Esophagus squamous epithelium (tissue), 5 donors: ENCODE results near the gene NEDD4L. TPM values are rescaled to one million over a fixed set of nuclear protein-coding genes. Genes with fewer than 3 reads are reported as not detected.
"Not testable (repeated sequence)": the region's sequence is repeated elsewhere in the genome, so short reads cannot be mapped to it uniquely, and the experiment has no call there.

ENCODE experiments used
- DNase-seq: peaks from one replicate; lab custom pipeline; 2025; lab: John Stamatoyannopoulos, UW
- H3K27ac ChIP-seq, 4 donors: fragments of 200-600 bp; sonication (generic); one replicate each; pipeline ENCODE4 v1.5.1; 2016 to 2019; ENCODE audit warnings: mild to moderate bottlenecking in 1 of 4
- H3K27me3 ChIP-seq, 4 donors: fragments of 200-600 bp; sonication (generic); 1 replicate in 3 of 4; 2 replicates in 1 of 4; pipeline versions ENCODE4 v1.5.1 to v1.6.0; 2017 to 2021; ENCODE audit warnings: antibody characterized with exemption in 1 of 4
- H3K36me3 ChIP-seq, 3 donors: fragments of 200-600 bp; sonication (generic); one replicate each; pipeline ENCODE4 v1.5.1; 2016 to 2019
- H3K4me1 ChIP-seq, 3 donors: fragments of 200-600 bp; sonication (generic); one replicate each; pipeline ENCODE4 v1.5.1; 2017 to 2019
- H3K4me3 ChIP-seq, 4 donors: fragments of 200-600 bp; sonication (generic); 1 replicate in 3 of 4; 2 replicates in 1 of 4; pipeline ENCODE4 v1.5.1; 2016 to 2019; ENCODE audit warnings: mild to moderate bottlenecking in 2 of 4, moderate library complexity in 1 of 4
- H3K9me3 ChIP-seq, 3 donors: fragments of 200-600 bp; sonication (generic); one replicate each; pipeline ENCODE4 v1.5.1; 2016 to 2019
- CTCF ChIP-seq, 6 experiments: fragments of 450-650 bp in 4 of 6; fragments of 200-600 bp in 2 of 6; sonication (generic) in 2 of 6; IDR thresholded peaks; one replicate each; pipeline ENCODE4 v1.5.1; 2016 to 2019; ENCODE audit warnings: antibody characterized with exemption in 6 of 6, mild to moderate bottlenecking in 4 of 6, moderate library complexity in 4 of 6
- POLR2A ChIP-seq, 4 donors: fragments of 450-650 bp; IDR thresholded peaks; one replicate each; pipeline ENCODE4 v1.6.1; 2017; ENCODE audit warnings: antibody characterized with exemption in 4 of 4, mild to moderate bottlenecking in 4 of 4, moderate library complexity in 3 of 4
- WGBS, 2 donors: methylation state at CpG; one replicate each; pipeline ENCODE4 v1.1.5; 2018; 5-methylcytosine and 5-hydroxymethylcytosine counted together
- intact Hi-C: fragments of 100-400 bp; cut with DNase I; formaldehyde crosslinking; loops from one replicate; pipeline ENCODE4 v1.15.0; 2022
- total RNA-seq, 4 donors: library from RNA; depleted of rRNA; stranded (reverse); fragments of >200 nt; gene quantifications; one replicate each; pipeline ENCODE4 v1.1.0, GENCODE V29; 2016
- donor health status: DM: yes; HTN: yes; CAD: no.

NEDD4L gene
- total RNA-seq, 4 donors from 2014 or later = 17.0 to 27.6 (median 21.9) TPM

- no peak overlapping the region for H3K27ac ChIP-seq
- TF ChIP-seq CTCF (IDR thresholded peaks at IDR 0.05) (no peak), POLR2A (IDR thresholded peaks at IDR 0.05) (no peak)
These were observed 235.6 kb downstream of the NEDD4L start for GRCh38 chr18:58279504-58280175.

GRCh38 chr18:58280191-58280590, 236.2 kb downstream of the NEDD4L start:
- H3K4me1 ChIP-seq = peaks cover 0 to 40% (median 0%) of the 10 kb centered on the region in 3 donors
- no peaks in the 10 kb centered on the region for H3K9me3 ChIP-seq
- H3K36me3 ChIP-seq = no peaks in the 10 kb centered on the region
- TF ChIP-seq CTCF (IDR thresholded peaks at IDR 0.05) (no peak), POLR2A (IDR thresholded peaks at IDR 0.05) (no peak)
- intact Hi-C loops = no loop called here
- DNase-seq = no peak
- no peak overlapping the region for H3K27ac ChIP-seq
- H3K4me3 ChIP-seq = no peak overlapping the region
- H3K27me3 ChIP-seq = no peaks in the 10 kb centered on the region
- WGBS, 2 donors = 61 to 70% methylated on average over 7 of the region's 8 CpGs

More at GRCh38 chr18:58279504-58280175, 235.6 kb downstream of the NEDD4L start:
- 72 to 92% methylated on average over 7 of the region's 7 CpGs for WGBS, 2 donors
- intact Hi-C loops = no loop called here
- Histone ChIP-seq H3K9me3 (no peaks in the 10 kb centered on the region), H3K36me3 (no peaks in the 10 kb centered on the region), H3K27me3 (no peaks in the 10 kb centered on the region), H3K4me3 (no peak overlapping the region), H3K4me1 (peaks cover 0 to 35% (median 0%) of the 10 kb centered on the region in 3 donors)
- no peak for DNase-seq

GRCh38 chr18:58282872-58283271, 238.8 kb downstream of the NEDD4L start:
- H3K27me3 ChIP-seq, H3K4me3 ChIP-seq, intact Hi-C loops, DNase-seq, H3K36me3 ChIP-seq, H3K27ac ChIP-seq, H3K9me3 ChIP-seq: not testable (repeated sequence)
- H3K4me1 ChIP-seq = peaks cover 0 to 46% (median 0%) of the 10 kb centered on the region in 3 donors
- WGBS, 2 donors = 87 to 98% methylated on average over 8 to 11 of the region's 11 CpGs

- Histone ChIP-seq H3K36me3 (no peaks in the 10 kb centered on the region), H3K4me1 (peaks cover 0 to 53% (median 0%) of the 10 kb centered on the region in 3 donors), H3K27ac (peak overlapping the region in 2 of 4 donors; percentile 34 to 42), H3K27me3 (no peaks in the 10 kb centered on the region), H3K4me3 (no peak overlapping the region), H3K9me3 (no peaks in the 10 kb centered on the region)
- intact Hi-C loops = no loop called here
- no peak for DNase-seq
- TF ChIP-seq CTCF (IDR thresholded peaks at IDR 0.05) (no peak), POLR2A (IDR thresholded peaks at IDR 0.05) (no peak)
- 90 to 93% methylated on average over 6 of the region's 6 CpGs for WGBS, 2 donors
These were observed 240.8 kb downstream of the NEDD4L start for GRCh38 chr18:58284699-58285448.

- no peaks in the 10 kb centered on the region for H3K27me3 ChIP-seq
- H3K4me1 ChIP-seq = peaks cover 0 to 50% (median 0%) of the 10 kb centered on the region in 3 donors
- whole genome bisulfite sequencing, 2 donors = 72 to 86% methylated on average over 4 of the region's 4 CpGs
- no peaks in the 10 kb centered on the region for H3K36me3 ChIP-seq
- peak overlapping the region in 2 of 4 donors; percentile 42 to 53 for H3K27ac ChIP-seq
- intact Hi-C loops = no loop called here
- no peaks in the 10 kb centered on the region for H3K9me3 ChIP-seq
- TF ChIP-seq CTCF (IDR thresholded peaks at IDR 0.05) (no peak), POLR2A (IDR thresholded peaks at IDR 0.05) (no peak)
- H3K4me3 ChIP-seq = no peak overlapping the region
- DNase-seq = no peak
These were observed 241.6 kb downstream of the NEDD4L start for GRCh38 chr18:58285449-58286130.
